ENCODE data around the gene MAP3K6. TPM values are rescaled to one million over a fixed set of nuclear protein-coding genes. Genes with fewer than 3 reads are reported as not detected.

The MAP3K6 gene
- total RNA-seq, 2 donors from 2014 or later: 78.6 to 85.6 TPM

GRCh38 chr1:27358928-27359313 is 7.8 kb downstream of the MAP3K6 start:
- Histone ChIP-seq H3K4me1 (ENCODE audit: control insufficient read depth in 1 of 2, low read depth in 2 of 2) (peaks cover 0 to 12% of the 10 kb centered on the region in 2 donors), H3K27me3 (replicated peaks; ENCODE audit: insufficient read depth) (no peaks in the 10 kb centered on the region), H3K36me3 (peaks cover 86% of the 10 kb centered on the region), H3K9me3 (no peaks in the 10 kb centered on the region), H3K4me3 (no peak overlapping the region), H3K27ac (no peak overlapping the region)
- ATAC-seq (ENCODE audit: insufficient number of reproducible peaks, low FRiP score, low read depth) (no peak), DNase-seq (ENCODE audit: low spot score) (no peak)
- TF ChIP-seq, protein P1, sequence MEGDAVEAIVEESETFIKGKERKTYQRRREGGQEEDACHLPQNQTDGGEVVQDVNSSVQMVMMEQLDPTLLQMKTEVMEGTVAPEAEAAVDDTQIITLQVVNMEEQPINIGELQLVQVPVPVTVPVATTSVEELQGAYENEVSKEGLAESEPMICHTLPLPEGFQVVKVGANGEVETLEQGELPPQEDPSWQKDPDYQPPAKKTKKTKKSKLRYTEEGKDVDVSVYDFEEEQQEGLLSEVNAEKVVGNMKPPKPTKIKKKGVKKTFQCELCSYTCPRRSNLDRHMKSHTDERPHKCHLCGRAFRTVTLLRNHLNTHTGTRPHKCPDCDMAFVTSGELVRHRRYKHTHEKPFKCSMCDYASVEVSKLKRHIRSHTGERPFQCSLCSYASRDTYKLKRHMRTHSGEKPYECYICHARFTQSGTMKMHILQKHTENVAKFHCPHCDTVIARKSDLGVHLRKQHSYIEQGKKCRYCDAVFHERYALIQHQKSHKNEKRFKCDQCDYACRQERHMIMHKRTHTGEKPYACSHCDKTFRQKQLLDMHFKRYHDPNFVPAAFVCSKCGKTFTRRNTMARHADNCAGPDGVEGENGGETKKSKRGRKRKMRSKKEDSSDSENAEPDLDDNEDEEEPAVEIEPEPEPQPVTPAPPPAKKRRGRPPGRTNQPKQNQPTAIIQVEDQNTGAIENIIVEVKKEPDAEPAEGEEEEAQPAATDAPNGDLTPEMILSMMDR (IDR thresholded peaks at IDR 0.05): no peak

GRCh38 chr1:27358038-27358927 is 8.5 kb downstream of the MAP3K6 start:
- Histone ChIP-seq H3K36me3 (peaks cover 82% of the 10 kb centered on the region), H3K4me1 (ENCODE audit: control insufficient read depth in 1 of 2, low read depth in 2 of 2) (peaks cover 0 to 8% of the 10 kb centered on the region in 2 donors), H3K27me3 (replicated peaks; ENCODE audit: insufficient read depth) (no peaks in the 10 kb centered on the region), H3K27ac (no peak overlapping the region), H3K4me3 (no peak overlapping the region), H3K9me3 (no peaks in the 10 kb centered on the region)
- ATAC-seq (ENCODE audit: insufficient number of reproducible peaks, low FRiP score, low read depth): no peak
- TF ChIP-seq, protein P1 (IDR thresholded peaks at IDR 0.05): no peak
- no peak for DNase-seq (ENCODE audit: low spot score)

DNA sequence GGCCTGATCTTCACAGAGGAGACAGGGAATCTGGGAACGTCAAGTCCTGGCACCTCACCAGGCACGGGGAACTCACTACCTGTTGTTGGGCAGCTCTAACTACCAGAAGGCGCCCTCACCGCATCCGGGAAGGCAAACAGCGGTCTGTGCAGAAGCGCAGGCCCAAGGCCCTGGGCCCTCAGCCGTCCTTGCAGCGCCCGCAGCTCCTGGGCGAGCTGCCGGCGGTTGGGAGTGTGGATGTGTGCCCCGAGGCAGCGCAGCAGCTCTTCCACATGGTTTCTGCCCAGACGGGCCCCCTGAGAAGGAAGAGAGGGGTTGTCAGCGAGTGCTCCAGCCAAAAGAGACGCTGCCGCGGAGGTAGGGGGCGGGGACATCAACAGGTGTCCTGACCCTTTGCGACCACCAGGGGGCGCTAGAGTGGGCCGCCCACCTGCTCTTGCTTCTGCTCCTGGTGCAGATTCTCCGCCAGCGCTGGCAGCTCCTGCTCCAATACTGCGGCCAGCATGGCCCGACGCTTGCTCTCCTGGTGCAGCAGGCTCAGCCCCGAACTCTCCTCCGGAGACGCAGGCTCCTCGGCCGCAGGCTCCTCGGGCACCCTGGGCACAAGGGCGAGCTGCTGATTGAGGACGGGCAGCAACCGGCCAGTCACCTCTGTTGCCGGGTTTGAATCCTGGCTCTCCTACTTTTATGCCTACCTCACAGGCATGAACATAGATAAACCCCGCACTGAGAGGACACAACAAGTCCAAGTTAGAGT is 9.3 kb downstream of the MAP3K6 start:
- Histone ChIP-seq H3K9me3 (no peaks in the 10 kb centered on the region), H3K4me3 (no peak overlapping the region), H3K36me3 (peaks cover 74% of the 10 kb centered on the region), H3K4me1 (ENCODE audit: control insufficient read depth in 1 of 2, low read depth in 2 of 2) (peaks cover 0 to 8% of the 10 kb centered on the region in 2 donors), H3K27me3 (replicated peaks; ENCODE audit: insufficient read depth) (no peaks in the 10 kb centered on the region), H3K27ac (no peak overlapping the region)
- ATAC-seq (ENCODE audit: insufficient number of reproducible peaks, low FRiP score, low read depth): no peak
- DNase-seq (ENCODE audit: low spot score): no peak
- TF ChIP-seq, protein P1 (IDR thresholded peaks at IDR 0.05): peak; percentile 99

GRCh38 chr1:27356619-27357280 is 10.0 kb downstream of the MAP3K6 start:
- DNase-seq (ENCODE audit: low spot score) (no peak), ATAC-seq (ENCODE audit: insufficient number of reproducible peaks, low FRiP score, low read depth) (no peak)
- H3K27me3 ChIP-seq (replicated peaks; ENCODE audit: insufficient read depth): no peaks in the 10 kb centered on the region
- H3K4me1 ChIP-seq (ENCODE audit: control insufficient read depth in 1 of 2, low read depth in 2 of 2): peaks cover 0 to 8% of the 10 kb centered on the region in 2 donors
- no peak overlapping the region for H3K27ac ChIP-seq
- H3K36me3 ChIP-seq: peaks cover 67% of the 10 kb centered on the region
- TF ChIP-seq, protein P1 (IDR thresholded peaks at IDR 0.05): no peak
- H3K9me3 ChIP-seq: no peaks in the 10 kb centered on the region
- H3K4me3 ChIP-seq: no peak overlapping the region

GRCh38 chr1:27356277-27356618 is 10.5 kb downstream of the MAP3K6 start:
- H3K36me3 ChIP-seq: peaks cover 62% of the 10 kb centered on the region
- no peaks in the 10 kb centered on the region for H3K9me3 ChIP-seq
- H3K27me3 ChIP-seq (replicated peaks; ENCODE audit: insufficient read depth): no peaks in the 10 kb centered on the region
- no peak for DNase-seq (ENCODE audit: low spot score)
- H3K27ac ChIP-seq: no peak overlapping the region
- H3K4me1 ChIP-seq (ENCODE audit: control insufficient read depth in 1 of 2, low read depth in 2 of 2): peaks cover 0 to 10% of the 10 kb centered on the region in 2 donors
- no peak overlapping the region for H3K4me3 ChIP-seq
- TF ChIP-seq, protein P1 (IDR thresholded peaks at IDR 0.05): no peak
- no peak for ATAC-seq (ENCODE audit: insufficient number of reproducible peaks, low FRiP score, low read depth)
